Astrocyte of the spinal cord (primary cell): ENCODE data around the gene CHST9.
A peak's percentile ranks its signal among the peaks of the same experiment; 100 is the strongest.

Experiments
- DNase-seq: peaks from one replicate; pipeline ENCODE4 v3.0.0; 2011; ENCODE audit warnings: low read depth, low spot score
- H3K4me3 ChIP-seq: 2 replicates; pipeline ENCODE4 v1.5.1; 2011; ENCODE audit warnings: low read depth, mild to moderate bottlenecking, low read length, moderate library complexity
- in situ Hi-C: cut with HindIII; loops from 2 replicates; pipeline ENCODE4 v1.10.0; 2017; ENCODE audit warnings: low sequenced_read_pairs
- TF ChIP-seq, protein P1 (sequence below): IDR thresholded peaks from 2 replicates; pipeline ENCODE4 v1.5.1; 2012; ENCODE audit warnings: low read depth, mild to moderate bottlenecking, low read length, inconsistent platforms

CHST9 gene

GRCh38 chr18:26965206-26965605 lies 219.9 kb downstream of the CHST9 start:
- TF ChIP-seq, protein P1, sequence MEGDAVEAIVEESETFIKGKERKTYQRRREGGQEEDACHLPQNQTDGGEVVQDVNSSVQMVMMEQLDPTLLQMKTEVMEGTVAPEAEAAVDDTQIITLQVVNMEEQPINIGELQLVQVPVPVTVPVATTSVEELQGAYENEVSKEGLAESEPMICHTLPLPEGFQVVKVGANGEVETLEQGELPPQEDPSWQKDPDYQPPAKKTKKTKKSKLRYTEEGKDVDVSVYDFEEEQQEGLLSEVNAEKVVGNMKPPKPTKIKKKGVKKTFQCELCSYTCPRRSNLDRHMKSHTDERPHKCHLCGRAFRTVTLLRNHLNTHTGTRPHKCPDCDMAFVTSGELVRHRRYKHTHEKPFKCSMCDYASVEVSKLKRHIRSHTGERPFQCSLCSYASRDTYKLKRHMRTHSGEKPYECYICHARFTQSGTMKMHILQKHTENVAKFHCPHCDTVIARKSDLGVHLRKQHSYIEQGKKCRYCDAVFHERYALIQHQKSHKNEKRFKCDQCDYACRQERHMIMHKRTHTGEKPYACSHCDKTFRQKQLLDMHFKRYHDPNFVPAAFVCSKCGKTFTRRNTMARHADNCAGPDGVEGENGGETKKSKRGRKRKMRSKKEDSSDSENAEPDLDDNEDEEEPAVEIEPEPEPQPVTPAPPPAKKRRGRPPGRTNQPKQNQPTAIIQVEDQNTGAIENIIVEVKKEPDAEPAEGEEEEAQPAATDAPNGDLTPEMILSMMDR = no peak
- no peak overlapping the region for H3K4me3 ChIP-seq
- no peak for DNase-seq
- in situ Hi-C loops = no loop called here

DNA sequence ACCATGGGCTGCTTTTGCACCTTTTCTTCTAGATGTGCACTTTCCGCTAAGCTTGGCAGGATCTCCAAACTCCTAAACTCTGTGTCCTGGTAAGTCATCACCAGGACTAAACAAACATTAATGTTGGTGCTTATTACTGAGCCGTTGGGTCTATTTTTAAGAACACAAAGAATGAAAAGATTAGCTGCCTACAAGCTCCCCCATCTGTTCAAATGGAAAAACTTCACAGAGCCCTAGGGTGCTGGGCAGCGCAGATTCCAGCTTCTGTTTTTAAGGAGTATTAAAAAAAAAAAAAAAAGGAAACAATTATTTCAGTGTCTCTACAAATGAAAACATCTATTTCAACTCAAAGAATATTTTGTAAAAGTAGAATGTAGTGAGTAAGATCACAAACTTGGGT lies 221.8 kb downstream of the CHST9 start:
- in situ Hi-C loops = no loop called here
- DNase-seq = peak; percentile 5
- no peak overlapping the region for H3K4me3 ChIP-seq
- TF ChIP-seq, protein P1 = peak; percentile 14

DNA sequence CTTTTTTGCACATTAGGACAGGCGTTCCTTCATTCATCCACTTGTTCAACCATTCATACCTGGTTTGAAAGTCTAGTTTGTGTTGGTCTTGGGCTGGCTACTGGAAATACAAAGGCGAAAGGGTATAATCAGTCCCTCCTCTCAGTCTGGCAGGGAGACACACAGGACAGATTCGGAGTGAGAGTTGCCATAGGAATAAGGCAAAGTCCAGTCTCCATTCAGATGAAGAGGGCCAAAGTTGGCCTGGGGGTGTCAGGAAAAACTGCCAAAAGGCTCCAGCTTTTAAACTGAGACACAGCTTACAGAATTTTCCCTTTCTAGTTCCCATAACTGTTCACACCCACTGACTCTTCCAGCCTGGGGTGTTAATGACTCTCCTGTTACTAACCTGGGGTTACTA lies 223.3 kb downstream of the CHST9 start:
- TF ChIP-seq, protein P1 = no peak
- no peak overlapping the region for H3K4me3 ChIP-seq
- in situ Hi-C loops = no loop called here
- DNase-seq = no peak

- TF ChIP-seq, protein P1 = no peak
- H3K4me3 ChIP-seq = no peak overlapping the region
- no peak for DNase-seq
- in situ Hi-C loops = no loop called here
Measured at GRCh38 chr18:26960911-26961310, 224.2 kb downstream of the CHST9 start.

DNA sequence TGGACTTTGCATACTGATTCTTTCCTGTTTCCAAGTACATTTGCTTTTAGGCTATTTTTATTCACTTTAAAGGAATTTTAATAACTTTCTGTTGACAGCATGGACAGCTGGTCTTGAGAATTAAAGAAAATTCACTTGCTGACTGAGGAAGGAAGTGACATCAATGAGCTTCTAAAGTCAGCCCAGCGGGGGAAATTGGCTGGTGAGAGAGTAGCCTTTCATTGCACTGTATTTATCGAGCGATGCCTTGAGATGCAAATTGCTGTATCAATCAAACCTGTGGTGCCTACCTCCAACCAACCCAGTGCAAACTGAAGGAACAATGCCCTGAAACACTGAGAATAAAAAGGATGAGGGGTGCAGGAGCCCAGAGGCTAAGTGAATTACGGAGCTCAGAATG lies 228.2 kb downstream of the CHST9 start:
- no peak overlapping the region for H3K4me3 ChIP-seq
- no peak for DNase-seq
- in situ Hi-C loops = no loop called here
- TF ChIP-seq, protein P1 = no peak

GRCh38 chr18:26948703-26949102 lies 236.4 kb downstream of the CHST9 start:
- no peak overlapping the region for H3K4me3 ChIP-seq
- in situ Hi-C loops = no loop called here
- TF ChIP-seq, protein P1 = no peak
- no peak for DNase-seq

- H3K4me3 ChIP-seq = no peak overlapping the region
- TF ChIP-seq, protein P1 = no peak
- in situ Hi-C loops = no loop called here
- DNase-seq = no peak
Measured at GRCh38 chr18:26943906-26944305, 241.2 kb downstream of the CHST9 start.
